Embryonic facial prominence (tissue), 1 donor: ENCODE results near the gene GPR63.
A peak's percentile ranks its signal among the peaks of the same experiment; 100 is the strongest.
"Not testable (repeated sequence)": the region's sequence is repeated elsewhere in the genome, so short reads cannot be mapped to it uniquely, and the experiment has no call there.

ENCODE experiments used
- DNase-seq: peaks from one replicate; pipeline ENCODE4 v3.0.0-alpha.2; 2016; ENCODE audit errors: extremely low spot score

GPR63 gene, protein sequence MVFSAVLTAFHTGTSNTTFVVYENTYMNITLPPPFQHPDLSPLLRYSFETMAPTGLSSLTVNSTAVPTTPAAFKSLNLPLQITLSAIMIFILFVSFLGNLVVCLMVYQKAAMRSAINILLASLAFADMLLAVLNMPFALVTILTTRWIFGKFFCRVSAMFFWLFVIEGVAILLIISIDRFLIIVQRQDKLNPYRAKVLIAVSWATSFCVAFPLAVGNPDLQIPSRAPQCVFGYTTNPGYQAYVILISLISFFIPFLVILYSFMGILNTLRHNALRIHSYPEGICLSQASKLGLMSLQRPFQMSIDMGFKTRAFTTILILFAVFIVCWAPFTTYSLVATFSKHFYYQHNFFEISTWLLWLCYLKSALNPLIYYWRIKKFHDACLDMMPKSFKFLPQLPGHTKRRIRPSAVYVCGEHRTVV

DNA sequence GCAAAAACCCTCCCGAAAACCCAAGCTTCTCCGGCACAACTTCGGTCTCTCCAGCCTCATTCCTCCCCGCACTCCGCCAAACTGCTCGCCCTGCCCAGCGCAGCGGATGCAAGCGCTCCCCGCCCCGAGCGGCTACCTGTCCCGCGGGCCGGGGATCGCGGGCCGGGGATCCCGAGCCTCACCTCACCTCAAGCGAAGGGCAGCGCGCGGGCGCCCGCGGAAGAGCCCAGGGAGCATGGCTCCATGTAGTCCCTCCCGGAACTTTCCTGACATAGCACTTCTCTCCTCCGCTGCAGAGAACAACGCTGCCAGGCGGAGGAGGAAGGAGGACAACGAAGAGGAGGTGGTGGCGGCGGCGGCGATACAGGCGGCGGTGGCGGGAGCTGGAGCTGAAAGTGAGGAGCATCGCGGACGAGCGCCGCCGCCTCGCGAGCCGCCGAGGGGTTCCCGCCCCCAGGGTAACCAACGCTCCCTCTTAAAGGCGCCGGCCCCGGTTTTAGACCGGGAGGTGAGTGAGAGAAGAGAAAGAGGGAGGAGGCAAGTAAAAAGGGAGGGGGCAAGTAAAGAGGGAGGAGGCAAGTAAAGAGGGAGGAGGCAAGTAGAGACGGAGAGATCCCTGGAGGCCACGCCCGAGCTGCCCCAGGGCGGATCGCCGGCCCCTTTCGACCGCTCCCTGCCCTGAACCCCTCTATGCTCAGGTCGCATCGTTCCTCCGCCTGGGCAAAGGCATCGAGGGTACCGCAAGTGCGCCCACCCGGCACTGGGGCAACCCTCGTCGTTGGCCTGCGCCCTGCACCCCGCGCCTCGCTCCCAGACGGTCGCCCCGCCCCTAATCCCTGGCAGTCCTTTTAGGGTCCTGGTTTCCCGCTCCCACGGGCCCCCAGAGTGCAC is at the start of gene GPR63:
TSS of gene GPR63 (minus strand) at position 397 of the 891 bp plus-strand sequence. CDS start 37,746 bp downstream, outside the sequence.
- peak; percentile 14 for DNase-seq

DNA sequence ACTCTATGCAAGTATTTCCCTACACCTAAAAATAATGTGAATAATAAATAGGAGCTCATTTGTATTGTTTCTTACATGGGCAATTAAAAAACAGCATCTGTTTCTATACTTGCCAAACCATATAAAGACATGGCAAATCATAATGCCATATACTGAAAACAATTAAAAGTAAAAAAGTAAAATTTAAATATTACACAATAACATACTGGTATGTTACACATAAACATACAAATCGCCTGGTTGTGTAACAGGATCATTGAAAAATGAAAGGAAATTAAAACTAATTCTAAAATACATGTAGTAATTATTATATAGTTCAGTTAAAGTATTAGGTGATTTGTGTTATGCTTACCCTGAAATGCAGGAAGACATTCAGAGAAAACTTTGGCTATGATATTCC is 49.2 kb upstream of the GPR63 start:
- no peak for DNase-seq

DNA sequence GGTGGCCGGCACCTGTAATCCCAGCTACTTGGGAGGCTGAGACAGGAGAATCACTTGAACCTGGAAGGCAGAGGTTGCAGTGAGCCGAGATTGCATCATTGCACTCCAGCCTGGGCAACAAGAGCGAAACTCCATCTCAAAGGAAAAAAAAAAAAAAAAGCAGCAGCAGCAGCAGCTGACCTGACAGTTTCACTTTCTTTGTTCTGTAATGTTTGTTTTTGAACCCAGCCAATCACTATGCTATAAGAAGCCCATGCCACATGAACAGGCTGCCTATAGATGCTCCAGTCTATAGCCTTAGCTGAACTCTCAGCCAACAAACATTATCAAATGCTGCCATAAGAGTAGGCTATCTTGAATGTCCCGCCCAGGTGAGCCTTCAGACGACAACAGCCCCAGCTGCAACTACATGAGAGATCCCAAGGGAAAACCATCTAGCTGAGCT is 47.9 kb upstream of the GPR63 start:
- not testable (repeated sequence) for DNase-seq

DNA sequence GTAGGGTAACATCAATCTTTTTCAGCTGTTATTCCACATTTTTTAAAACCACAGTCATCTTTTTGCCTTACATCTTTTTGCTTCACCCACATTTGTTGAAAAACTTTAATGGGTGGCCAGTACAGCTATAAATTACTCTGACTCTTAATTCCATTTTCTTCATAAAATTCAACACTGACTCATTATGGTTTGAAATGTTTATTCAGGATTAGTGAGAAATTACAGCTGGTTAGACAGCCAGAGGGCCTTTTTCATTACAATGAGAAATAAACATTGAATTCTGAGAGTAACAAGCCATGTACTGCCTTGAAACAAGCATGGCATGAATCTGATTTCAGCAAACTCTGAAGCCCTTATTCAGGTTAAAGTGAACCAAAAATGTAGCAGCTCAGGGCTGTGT is 40.9 kb upstream of the GPR63 start:
- no peak for DNase-seq

DNA sequence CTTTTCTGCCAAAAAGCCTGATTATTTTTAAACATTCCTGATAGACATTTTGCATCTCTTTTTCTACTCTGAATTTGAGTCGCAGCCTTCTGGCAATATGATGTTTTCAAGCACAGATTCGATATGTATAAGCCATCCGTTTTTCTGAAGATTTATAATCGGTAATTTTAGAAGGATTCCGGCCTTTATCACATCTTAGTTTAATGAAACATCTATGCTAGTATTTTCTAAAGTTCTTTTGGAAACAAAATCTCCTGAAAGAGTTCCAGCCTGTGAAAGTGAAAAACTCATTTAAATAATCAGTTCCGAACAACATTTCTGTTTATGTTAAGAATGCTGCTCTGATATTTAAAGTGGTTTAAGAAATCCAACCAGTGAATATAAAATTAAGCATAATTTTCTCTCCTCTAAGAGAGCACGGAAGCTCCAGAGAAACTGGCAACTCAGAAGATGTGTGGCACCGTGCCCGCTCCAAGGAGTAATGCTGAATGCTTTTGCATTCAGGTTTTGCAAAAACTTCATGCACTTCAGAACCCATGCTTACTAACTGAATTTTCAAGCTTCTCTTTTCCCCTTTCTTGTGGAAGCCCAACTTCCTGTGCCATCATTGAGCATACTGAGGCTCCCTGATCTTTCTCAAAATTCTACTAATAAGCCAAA is 39.7 kb upstream of the GPR63 start:
- no peak for DNase-seq

DNA sequence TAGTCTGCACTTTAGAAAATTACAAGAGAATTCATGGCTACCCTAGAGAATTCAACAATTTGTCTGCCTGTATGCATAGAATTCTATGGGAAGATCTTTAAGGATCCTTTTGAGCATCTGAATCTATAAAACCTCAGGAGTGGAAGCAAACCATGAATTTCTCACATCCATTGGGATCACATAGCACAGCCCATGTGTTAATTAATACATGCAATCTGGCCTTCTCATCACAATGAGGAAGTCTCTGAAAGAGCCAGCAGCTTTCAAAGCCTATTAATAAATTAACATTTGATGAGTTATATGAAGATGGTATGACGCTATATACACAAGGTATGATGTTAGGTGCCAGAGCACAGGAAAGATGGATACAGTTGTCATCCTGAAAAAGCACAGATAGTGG is 35.7 kb upstream of the GPR63 start:
- DNase-seq: no peak

DNA sequence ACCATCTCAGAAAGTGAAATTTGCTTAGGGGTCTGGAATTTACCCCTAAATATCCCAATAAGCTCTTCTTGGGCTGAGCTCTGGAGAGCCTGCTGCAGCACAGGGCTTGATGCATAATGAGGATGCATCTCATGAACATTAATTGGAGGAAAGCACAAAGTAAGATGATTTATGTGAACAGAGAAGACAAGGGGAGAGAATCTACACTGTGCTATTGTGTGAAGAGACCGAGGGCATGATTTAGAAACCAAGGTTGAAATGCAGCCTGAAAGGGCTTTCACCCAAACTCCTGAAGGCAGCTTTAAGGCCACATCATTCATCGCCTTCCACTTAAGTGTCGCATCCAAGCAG is 27.8 kb upstream of the GPR63 start:
- DNase-seq: no peak

DNA sequence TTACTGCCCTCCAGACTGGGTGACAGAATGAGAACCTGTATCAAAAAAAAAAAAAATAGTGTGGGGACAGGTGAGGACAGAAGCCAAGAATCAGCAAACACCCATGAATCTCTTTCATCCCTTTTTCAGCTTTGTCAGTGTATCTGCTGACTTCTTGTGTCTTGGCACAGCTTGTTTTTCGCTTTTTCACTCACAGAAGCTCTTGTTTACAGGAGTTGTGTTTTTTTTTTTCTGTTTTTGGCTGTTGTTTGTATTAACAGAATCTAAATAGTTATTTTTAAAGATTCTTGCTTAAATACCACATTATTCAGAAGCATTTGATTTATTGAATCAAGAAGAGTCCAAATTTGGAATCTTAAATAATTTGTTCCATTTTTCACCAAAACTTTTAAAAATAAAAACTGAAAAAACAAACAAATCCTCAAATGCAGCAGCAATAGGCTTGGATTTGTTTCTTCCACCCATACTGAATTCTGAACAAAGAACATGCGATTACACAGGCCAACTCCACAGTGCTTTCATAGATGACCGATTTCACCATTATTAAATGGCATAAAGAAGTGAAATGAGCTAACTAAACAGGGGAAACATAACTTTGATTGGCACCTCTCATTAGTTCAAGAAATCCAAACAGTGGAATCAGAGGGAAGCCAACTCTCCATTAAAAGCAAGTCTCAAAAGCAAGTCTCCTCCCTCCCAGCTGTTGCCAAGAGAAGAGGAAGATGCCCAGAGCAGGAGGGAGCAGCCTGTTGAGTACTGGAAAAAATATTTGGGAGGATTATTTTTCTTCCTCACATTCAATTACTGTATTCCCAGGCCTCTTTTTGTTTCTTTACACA is 27.2 kb upstream of the GPR63 start:
- no peak for DNase-seq

DNA sequence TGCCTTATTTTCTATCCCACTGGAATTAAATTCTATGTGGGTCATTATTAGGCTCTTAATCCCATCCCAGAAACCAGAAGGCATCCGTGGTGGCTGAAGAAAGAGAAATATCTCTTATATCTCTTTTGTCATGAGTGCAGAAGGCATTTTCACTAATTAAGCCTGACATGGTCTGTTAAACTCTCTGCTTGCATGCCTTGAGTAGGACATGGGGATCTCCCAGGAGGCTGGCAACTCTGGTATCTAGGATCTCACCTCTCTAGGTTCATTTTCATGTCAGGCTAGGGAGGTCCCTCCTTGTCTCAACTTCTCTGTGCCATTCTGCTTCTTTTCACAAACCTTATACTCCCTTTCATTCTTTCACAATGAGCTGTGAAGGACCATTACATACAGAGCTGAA is 25.3 kb upstream of the GPR63 start:
- no peak for DNase-seq

DNA sequence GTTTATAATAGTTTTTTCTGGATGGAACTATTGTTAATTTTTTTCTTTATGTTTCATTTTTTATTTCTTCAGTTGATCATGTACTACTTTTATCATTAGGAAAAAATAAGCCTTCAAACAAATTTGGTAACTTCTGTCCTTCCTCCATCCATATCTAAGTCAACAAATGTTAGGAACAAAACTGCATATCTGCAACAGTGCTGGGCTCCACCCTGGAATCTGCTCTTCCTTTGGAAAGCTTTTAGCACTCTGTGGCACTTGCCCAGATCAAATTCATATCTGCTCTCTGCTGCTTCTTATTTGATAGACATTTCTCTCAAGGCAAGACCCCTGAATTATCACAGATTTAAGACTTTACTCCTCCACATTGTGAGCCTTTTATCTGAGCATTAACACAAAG is 24.3 kb upstream of the GPR63 start:
- DNase-seq: no peak

DNA sequence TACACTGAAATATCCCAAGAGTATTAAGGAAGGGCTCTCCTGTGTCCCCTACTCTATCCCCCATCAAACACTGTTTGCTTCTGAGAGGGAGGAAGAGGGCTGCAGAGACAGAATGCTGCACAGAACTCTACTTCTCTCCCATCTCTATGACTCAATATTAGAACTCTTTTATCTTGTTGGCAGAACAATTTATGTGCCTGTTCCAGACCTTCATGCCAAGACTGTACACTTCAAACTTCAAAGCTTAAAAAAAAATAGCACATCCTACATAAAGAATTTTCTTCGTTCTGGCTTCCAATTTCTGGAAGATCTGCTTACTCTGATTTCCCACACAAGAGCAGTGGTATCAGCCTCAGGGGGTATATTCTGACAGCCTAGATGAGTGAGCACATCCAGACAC is 19.6 kb upstream of the GPR63 start:
- no peak for DNase-seq

DNA sequence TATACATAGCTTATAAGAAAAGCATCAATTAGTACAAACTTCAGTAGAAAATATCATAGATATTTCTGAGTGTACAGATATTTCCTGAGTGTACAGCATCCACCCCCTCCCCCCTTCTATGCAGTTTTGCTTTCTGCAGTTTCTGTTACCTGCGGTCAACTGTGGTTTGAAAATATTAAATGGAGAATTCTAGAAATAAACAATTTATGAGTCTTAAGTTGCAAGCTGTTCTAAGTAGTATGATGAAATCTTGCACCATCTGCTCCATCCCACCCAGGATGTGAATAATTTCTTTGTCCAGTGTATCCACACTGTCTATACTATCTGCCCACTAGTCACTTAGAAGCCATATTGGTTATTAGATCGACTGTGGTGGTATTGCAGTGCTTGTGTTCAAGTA is 15.8 kb upstream of the GPR63 start:
- DNase-seq: no peak

DNA sequence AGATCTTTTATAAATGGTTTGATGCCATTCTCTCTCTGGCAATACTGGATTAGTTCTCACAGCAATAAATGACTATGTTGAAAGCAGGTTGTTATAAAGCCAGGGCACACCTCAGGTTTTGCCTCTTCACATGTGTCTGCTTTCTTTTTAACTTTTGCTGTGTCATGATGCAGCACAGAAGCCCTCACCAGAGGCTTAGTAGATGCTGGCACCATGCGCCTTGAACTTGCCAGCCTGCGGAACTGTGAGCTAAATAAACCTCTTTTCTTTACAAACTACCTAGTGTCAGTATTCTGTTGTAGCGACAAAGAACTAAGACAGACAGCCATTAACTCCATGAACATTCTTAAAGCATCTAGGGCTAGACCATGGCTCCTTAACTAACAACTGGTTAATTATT is 15.3 kb upstream of the GPR63 start:
- DNase-seq: no peak

DNA sequence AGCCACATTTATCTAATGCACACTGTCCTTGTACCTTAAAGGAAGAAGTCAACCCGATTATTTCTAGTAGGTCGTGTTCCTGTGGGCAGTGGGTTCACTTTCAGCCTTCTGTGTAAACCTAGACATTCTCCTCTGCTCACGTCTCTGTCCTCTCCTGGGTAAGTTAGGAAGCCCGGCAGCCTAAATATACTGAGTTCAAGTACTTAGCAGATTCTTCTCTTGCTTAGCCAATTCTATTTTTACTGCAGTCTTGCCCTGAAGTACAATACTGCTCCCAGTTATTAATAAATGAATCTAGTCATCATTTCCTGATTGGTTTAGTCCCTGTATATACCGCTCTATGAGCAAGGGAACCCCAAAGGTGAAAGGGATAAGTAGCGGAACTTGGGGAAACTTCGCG is 14.6 kb upstream of the GPR63 start:
- DNase-seq: no peak

DNA sequence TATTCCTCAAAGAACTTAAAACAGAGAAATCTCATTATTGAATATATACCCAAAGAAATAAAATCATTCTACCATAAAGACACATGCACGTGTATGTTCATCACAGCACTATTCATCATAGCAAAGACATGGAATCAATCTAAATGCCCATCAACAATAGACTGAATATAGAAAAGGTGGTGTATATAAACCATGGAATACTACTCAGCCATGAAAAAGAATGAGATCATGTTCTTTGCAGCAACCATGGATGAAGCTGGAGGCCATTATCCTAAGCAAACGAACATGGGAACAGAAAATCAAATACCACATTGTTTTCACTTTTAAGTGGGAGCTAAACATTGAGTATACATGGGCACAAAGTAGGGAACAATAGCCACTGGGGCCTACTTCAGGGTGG is 12.3 kb upstream of the GPR63 start:
- no peak for DNase-seq

DNA sequence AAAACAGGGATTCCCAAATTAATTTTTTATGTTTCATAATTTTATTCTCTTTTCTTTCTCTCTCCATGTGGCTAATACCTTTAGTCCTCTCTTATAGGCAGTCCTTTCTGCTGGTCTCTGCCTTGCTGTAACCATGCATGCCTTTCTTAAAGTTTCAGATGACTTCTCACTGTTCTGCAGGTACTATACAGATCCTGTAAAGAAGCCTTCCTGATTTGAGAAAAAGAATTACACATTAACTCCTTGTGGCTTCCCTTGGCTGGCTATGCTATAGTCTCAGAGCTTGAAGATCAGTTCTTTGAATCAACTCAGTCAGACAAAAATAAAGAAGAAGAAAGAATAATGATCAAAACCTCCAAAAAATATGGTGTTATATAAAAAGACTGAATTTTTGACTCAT is 7.3 kb upstream of the GPR63 start:
- DNase-seq: no peak

DNA sequence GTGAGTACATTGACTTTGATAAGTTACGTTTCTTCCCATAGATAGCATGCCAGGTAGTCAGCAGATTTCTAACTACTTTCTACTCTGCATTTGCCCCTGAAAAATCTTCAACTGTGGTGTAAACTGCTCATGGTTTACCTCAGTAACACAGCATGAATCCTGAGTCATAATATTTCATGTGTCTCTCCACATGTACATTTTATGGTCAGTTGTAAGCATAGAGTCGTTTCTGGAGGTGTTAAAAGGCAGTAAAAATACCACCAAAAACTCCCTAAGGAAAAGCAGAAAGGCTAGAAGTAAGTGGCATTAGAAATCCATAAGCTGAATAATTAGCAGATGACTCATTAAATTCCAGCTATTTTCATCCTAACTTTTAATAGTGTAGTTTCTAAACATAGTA is 4.1 kb upstream of the GPR63 start:
- DNase-seq: no peak

DNA sequence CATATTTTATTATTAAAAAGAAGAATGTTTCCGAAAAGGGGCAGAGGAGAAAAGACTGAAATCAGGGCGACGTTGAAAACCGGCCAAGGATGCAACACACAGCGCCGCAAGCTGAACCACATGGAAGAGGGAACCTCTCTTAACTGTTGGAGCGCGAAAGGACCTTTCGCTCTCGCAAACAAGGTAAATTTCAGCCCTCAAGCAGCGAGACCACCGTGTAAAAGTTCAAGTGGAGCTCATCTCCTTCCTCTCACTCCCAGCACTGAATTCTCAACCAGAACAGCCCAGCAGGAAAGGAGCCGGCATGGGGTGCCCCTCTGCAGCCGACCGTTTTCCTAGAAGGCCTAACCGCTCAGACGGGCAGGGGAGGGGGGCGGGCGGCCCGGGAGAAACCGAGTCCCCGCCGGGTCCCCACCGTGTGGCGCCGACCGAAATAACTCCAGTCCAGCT is 621 bp downstream of the GPR63 start:
- DNase-seq: no peak

DNA sequence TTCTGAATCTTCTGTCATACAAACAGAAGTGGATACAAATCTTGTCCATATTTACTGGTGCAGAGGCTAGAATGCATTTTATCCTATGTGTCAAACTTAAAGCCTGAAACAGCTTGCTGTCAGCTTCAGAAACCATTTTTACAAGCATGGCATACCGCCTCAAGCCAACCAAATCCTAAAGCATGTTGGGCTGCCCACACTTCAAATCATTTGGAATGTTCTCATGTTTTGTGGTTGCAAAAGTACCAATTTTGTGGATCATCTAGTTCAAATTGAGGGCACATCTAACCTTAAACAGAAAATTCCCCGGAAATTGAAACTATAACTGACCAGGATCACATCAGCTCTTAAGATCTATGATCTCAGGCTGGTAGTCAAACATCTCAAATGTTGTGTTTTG is 3.2 kb downstream of the GPR63 start:
- DNase-seq: peak; percentile 21

DNA sequence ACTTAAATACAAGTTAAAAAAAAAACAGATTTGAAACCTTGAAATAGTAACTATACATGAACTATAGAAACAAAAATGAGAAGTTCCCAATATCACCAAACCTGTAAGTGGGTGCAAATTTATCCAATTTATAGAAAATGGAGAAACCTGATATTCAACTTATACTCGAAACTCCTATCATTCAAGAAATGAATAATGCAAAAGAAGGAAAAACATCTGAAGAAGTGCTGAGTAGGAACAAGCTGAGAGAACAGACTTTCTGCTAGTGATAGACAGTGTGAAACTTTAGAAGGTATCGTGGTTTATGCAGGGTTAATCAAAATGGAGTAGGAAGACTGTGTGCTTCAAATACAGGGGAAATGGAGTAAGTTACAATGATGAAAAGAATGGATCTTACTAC is 4.5 kb downstream of the GPR63 start:
- no peak for DNase-seq

DNA sequence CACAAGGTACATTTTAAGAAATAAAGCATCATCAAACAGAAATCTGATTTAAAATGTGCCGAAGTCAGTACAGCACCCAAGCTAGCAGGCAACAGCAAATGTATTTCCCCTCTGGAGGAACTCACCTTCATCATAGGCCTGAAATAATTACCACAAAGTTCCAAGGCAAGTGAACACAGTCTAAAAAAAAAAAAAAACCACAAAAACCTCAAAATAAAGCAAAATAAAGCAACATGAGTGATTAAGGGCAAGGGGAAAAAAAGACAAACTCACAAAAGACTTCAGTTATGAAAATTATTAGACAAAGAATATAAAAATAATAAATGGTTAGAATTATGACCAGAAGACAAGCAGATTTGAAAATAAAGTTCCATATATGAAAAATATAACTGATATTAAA is 10.4 kb downstream of the GPR63 start:
- no peak for DNase-seq

DNA sequence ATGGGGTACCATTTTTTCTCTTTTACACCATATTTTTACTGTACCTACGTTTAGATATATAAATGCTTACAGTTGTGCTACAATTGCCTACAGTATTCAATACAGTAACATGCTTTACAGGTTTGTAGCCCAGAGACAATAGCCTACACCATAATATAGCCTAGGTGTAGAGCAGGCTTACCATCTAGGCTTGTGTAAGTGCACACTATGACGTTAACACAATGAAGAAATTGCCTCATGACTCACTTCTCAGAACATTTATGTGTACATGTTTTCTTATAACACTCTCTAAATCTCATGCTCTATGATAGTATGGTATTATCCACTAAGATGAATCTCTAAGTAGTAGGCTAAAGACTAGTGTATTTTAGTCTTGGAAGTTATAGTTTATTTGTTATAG is 13.5 kb downstream of the GPR63 start:
- no peak for DNase-seq
